Heart left ventricle (tissue), 16 donors: ENCODE data around the gene NT5DC4. TPM values are rescaled to one million over a fixed set of nuclear protein-coding genes. Genes with fewer than 3 reads are reported as not detected.

Source experiments
- ATAC-seq, 4 donors: fragments of 200-7000 bp; cut with Tn5 transposase; one replicate each; pipeline ENCODE4 v1.9.1; 2020 to 2022; ENCODE audit warnings: moderate library complexity in 4 of 4, mild to moderate bottlenecking in 3 of 4, moderate number of reproducible peaks in 1 of 4
- DNase-seq, 5 donors: peaks; one replicate each; pipeline ENCODE4 v3.0.0-alpha.2; 2020
- H3K27ac ChIP-seq, 12 donors: fragments of 200-600 bp; sonication (generic) in 4 of 12; one replicate each; pipeline versions ENCODE4 v1.5.0 to v1.8.0; 2016 to 2022; ENCODE audit warnings: mild to moderate bottlenecking in 2 of 12
- H3K27me3 ChIP-seq, 9 donors: fragments of 200-600 bp; sonication (generic) in 2 of 9; one replicate each; pipeline versions ENCODE4 v1.5.1 to v1.8.0; 2016 to 2022; ENCODE audit warnings: mild to moderate bottlenecking in 3 of 9
- H3K36me3 ChIP-seq, 9 donors: fragments of 200-600 bp; sonication (generic) in 2 of 9; one replicate each; pipeline versions ENCODE4 v1.5.0 to v1.8.0; 2018 to 2022; ENCODE audit warnings: mild to moderate bottlenecking in 2 of 9
- H3K4me1 ChIP-seq, 12 donors: fragments of 200-600 bp; sonication (generic) in 4 of 12; one replicate each; pipeline versions ENCODE4 v1.5.0 to v1.8.0; 2016 to 2022; ENCODE audit warnings: mild to moderate bottlenecking in 3 of 12
- H3K4me3 ChIP-seq, 12 donors: fragments of 200-600 bp; sonication (generic) in 4 of 12; one replicate each; pipeline versions ENCODE4 v1.5.0 to v1.8.0; 2017 to 2022; ENCODE audit warnings: mild to moderate bottlenecking in 9 of 12, moderate library complexity in 4 of 12
- H3K9me3 ChIP-seq, 12 donors: fragments of 200-600 bp; sonication (generic) in 4 of 12; one replicate each; pipeline versions ENCODE4 v1.5.0 to v1.8.0; 2016 to 2022; ENCODE audit warnings: mild to moderate bottlenecking in 1 of 12
- CTCF ChIP-seq, 12 donors: fragments of 200-600 bp; sonication (generic) in 4 of 12; IDR thresholded peaks; one replicate each; pipeline versions ENCODE4 v1.5.0 to v1.8.0; 2018 to 2022; ENCODE audit warnings: antibody characterized with exemption in 12 of 12, mild to moderate bottlenecking in 5 of 12
- POLR2A ChIP-seq, 2 donors: fragments of 450-650 bp; IDR thresholded peaks; one replicate each; pipeline ENCODE4 v1.6.1; 2017; ENCODE audit warnings: antibody characterized with exemption in 2 of 2, mild to moderate bottlenecking in 2 of 2, moderate library complexity in 2 of 2
- WGBS, 4 donors: extraction: QIAGEN DNeasy Blood & Tissue Kit in 2 of 4; methylation state at CpG; one replicate each; pipeline versions ENCODE4 v1.1.5 to v1.1.7; 2013 to 2018; 5-methylcytosine and 5-hydroxymethylcytosine counted together
- intact Hi-C, 10 donors: fragments of 100-400 bp; cut with DNase I; formaldehyde crosslinking; loops; one replicate each; pipeline versions ENCODE4 v1.11.1 to v1.14.2; 2022
- polyA plus RNA-seq, 2 donors: library from polyadenylated mRNA; stranded (reverse); fragments of 200-250 nt; gene quantifications; one replicate each; pipeline ENCODE4 v1.2.3, GENCODE V29; 2013
- total RNA-seq, 9 donors: library from RNA; depleted of rRNA in 2 of 9; stranded (reverse); fragments of >200 nt in 2 of 9; fragmentation: NEBNext Ultra II Directional in 3 of 9; extraction: Animal tissue kit (Norgen Biotek cat#: 25700) in 3 of 9; gene quantifications; one replicate each; pipeline versions ENCODE4 v1.1.0 to v1.2.4, GENCODE V29; 2016 to 2023
- donor health status: ischemic (EF 13 %, LVEDD 7.1; RV severe dilation, severe dysfunction).
- donor health status: healthy with polysubstance abuse.
- donor health status: DM: no; HTN: yes; CAD: no.
- donor health status: DM: no; HTN: no; CAD: no.
- donor health status: ischemic (EF 25% LVEDD 6.9; RV normal size, moderate dysfunction).
- donor health status: ischemic (EF 25% LVEDD 5.7; RV mildly dilated, moderate dysfunction).
- donor health status: healthy.
- donor health status: DM: yes; HTN: yes; CAD: no.
- donor health status: ischemic (EF 35%, LVEDD 5.7; RV mildly dilated, moderate dysfunction).
- donor health status: nonischemic (EF 11% LVEDD 7.7; RV severe dilation, severe dysfunction).
- donor health status: DM: yes; HTN: yes; CAD: no.
- donor health status: PGD.
- donor health status: ischemic (EF 29% LVEDD 5.4; RV normal size, mild dysfunction).
- donor health status: nonischemic (EF 23%, LVEDD 6.1; RV moderate dilation, normal function).

NT5DC4 gene
- total and polyA plus RNA-seq, 11 donors, result 0.16 TPM; not detected in 10

GRCh38 chr2:112731479-112731878, 10.7 kb downstream of the NT5DC4 start:
- no peak overlapping the region for H3K27ac ChIP-seq
- 81 to 93% (median 88%) methylated on average over 2 of the region's 2 CpGs for WGBS, 4 donors
- DNase-seq (no peak), ATAC-seq (no peak)
- peaks cover 0 to 20% (median under 1%) of the 10 kb centered on the region in 12 donors for H3K4me1 ChIP-seq
- H3K36me3 ChIP-seq, result no peaks in the 10 kb centered on the region
- no peak overlapping the region for H3K4me3 ChIP-seq
- intact Hi-C loops, result loop anchor here in 1 of 10 donors (5.0 kb wide), 1 partner anchor 114 kb away; no protein-coding TSS in a partner anchor
- no peaks in the 10 kb centered on the region for H3K9me3 ChIP-seq
- H3K27me3 ChIP-seq, result peaks cover 0 to 16% (median 0%) of the 10 kb centered on the region in 9 donors
- TF ChIP-seq CTCF (IDR thresholded peaks at IDR 0.05), result no peak
- TF ChIP-seq POLR2A (IDR thresholded peaks at IDR 0.05), result no peak

GRCh38 chr2:112733456-112733855, 12.6 kb downstream of the NT5DC4 start:
- TF ChIP-seq CTCF (IDR thresholded peaks at IDR 0.05), result no peak
- no peak for TF ChIP-seq POLR2A (IDR thresholded peaks at IDR 0.05)
- Histone ChIP-seq H3K27ac (no peak overlapping the region), H3K4me3 (no peak overlapping the region), H3K36me3 (no peaks in the 10 kb centered on the region), H3K9me3 (no peaks in the 10 kb centered on the region), H3K4me1 (peaks cover 0 to 13% (median 0%) of the 10 kb centered on the region in 12 donors), H3K27me3 (peaks cover 0 to 8% (median 0%) of the 10 kb centered on the region in 9 donors)
- 43 to 55% (median 43%) methylated on average over 4 of the region's 4 CpGs for WGBS, 4 donors
- DNase-seq (no peak), ATAC-seq (no peak)
- intact Hi-C loops, result loop anchor here in 1 of 10 donors (5.0 kb wide), 1 partner anchor 116 kb away; no protein-coding TSS in a partner anchor

DNA sequence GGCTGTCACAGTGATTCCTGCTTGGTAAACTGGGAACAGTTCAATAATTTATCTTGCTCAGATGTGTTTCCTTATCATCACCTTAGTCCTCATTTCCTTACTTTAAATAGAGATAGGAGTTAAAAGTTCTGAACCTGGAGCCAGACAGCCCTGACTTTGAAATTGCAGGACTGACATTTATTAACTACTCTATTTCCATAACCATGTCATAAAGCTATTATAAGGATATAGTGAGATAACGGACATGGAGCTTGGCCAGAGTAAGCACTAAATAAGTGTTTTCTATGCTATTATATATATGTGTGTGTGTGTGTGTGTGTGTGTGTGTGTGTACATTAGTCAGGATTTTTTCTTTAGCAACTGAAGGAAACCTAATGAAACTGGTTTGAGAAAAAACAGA, 13.1 kb downstream of the NT5DC4 start:
- H3K4me3 ChIP-seq, result no peak overlapping the region
- no peak for TF ChIP-seq POLR2A (IDR thresholded peaks at IDR 0.05)
- no peak for TF ChIP-seq CTCF (IDR thresholded peaks at IDR 0.05)
- peaks cover 0 to 9% (median 0%) of the 10 kb centered on the region in 12 donors for H3K4me1 ChIP-seq
- H3K27ac ChIP-seq, result no peak overlapping the region
- intact Hi-C loops, result loop anchor here in 1 of 10 donors (5.0 kb wide), 1 partner anchor 117 kb away; no protein-coding TSS in a partner anchor
- 48 to 72% (median 58%) methylated on average over 1 of the region's 1 CpG for WGBS, 4 donors
- no peaks in the 10 kb centered on the region for H3K9me3 ChIP-seq
- no peak for DNase-seq
- peaks cover 0 to 4% (median 0%) of the 10 kb centered on the region in 9 donors for H3K27me3 ChIP-seq
- H3K36me3 ChIP-seq, result peaks cover 0 to 3% (median 0%) of the 10 kb centered on the region in 9 donors
- ATAC-seq, result no peak

DNA sequence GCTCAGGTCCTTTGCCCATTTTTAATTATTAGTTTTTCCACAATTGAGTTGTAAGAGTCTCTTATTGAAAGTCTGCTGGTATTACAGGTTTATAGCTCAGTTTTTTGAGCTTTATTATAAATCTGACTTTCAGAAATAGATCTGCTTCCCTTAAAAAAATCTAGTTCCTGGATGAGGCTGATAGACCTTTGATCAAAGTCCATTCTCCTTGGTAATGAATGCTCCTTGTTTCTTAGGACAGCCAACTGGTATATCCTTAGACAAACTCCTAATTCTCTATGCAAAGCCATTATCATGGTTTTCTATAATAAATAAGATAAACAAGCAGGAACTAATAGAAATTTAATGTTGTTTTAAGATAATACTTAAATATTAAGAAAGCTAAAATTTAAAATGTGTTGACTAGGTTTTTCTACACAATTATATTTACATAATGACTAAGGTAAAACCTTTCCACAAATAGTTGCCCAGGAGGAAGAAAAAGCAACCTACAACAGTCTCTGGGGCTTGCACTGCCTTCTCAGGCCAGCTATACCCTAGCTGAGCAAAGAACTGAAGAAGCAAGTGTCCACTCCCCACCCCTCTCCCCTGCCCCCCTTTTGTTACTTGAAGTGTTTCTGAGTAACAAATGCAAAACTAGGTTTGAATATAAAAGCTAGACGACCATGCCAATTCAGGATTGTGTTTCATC, 16.9 kb downstream of the NT5DC4 start:
- H3K4me3 ChIP-seq, result no peak overlapping the region

More for the DNA sequence above, 16.9 kb downstream of the NT5DC4 start:
- ATAC-seq (no peak), DNase-seq (no peak)
- Histone ChIP-seq H3K27ac (no peak overlapping the region), H3K27me3 (no peaks in the 10 kb centered on the region), H3K4me1 (no peaks in the 10 kb centered on the region), H3K9me3 (no peaks in the 10 kb centered on the region), H3K36me3 (peaks cover 0 to 32% (median 0%) of the 10 kb centered on the region in 9 donors)
- 89 to 93% (median 92%) methylated on average over 1 of the region's 1 CpG for WGBS, 4 donors
- intact Hi-C loops, result no loop called here
- TF ChIP-seq POLR2A (IDR thresholded peaks at IDR 0.05) (no peak), CTCF (IDR thresholded peaks at IDR 0.05) (no peak)
